K562 (cell line): Measurements from ENCODE around the gene MEFV. TPM values are rescaled to one million over a fixed set of nuclear protein-coding genes. Genes with fewer than 3 reads are reported as not detected.

Source experiments
- HMGN3 ChIP-seq: IDR thresholded peaks from 2 replicates; pipeline ENCODE4 v1.6.1; 2011; ENCODE audit warnings: borderline replicate concordance, low read depth, mild to moderate bottlenecking, mixed read lengths, low read length; ENCODE audit not compliant: insufficient read length; ENCODE audit errors: extremely low read depth
- LCOR ChIP-seq: sonication (generic); formaldehyde crosslinking; IDR thresholded peaks from 2 replicates; pipeline ENCODE4 v1.8.0; 2022; ENCODE audit warnings: mild to moderate bottlenecking, missing genetic modification reagents
- NCOA6 ChIP-seq: fragments of 450-650 bp; IDR thresholded peaks from 2 replicates; pipeline ENCODE4 v1.6.1; 2017; ENCODE audit warnings: mild to moderate bottlenecking
- NR3C1 ChIP-seq: sonication (generic); formaldehyde crosslinking; IDR thresholded peaks from 2 replicates; pipeline ENCODE4 v1.8.1; 2022; ENCODE audit warnings: missing genetic modification reagents
- RBM34 ChIP-seq: fragments of 200-400 bp; formaldehyde crosslinking; IDR thresholded peaks from 2 replicates; pipeline ENCODE4 v1.6.1; 2018; ENCODE audit warnings: low read length, borderline replicate concordance; ENCODE audit not compliant: insufficient read depth
- U2AF2 ChIP-seq: fragments of 200-400 bp; formaldehyde crosslinking; optimal IDR thresholded peaks from 2 replicates; pipeline ENCODE3; 2017; ENCODE audit warnings: low read depth, mild to moderate bottlenecking, low read length
- polyA plus RNA-seq, 8 experiments: library from polyadenylated mRNA; depleted of rRNA in 4 of 8; stranded (reverse) in 5 of 8; unstranded in 3 of 8; fragments of >200 nt; fragmentation: Nextera tagmentation in 2 of 8; fragmentation: Illumina TruSeq in 1 of 8; extraction: Ambion mirVana in 2 of 8; extraction: Trizol in 1 of 8; gene quantifications; 2 replicates each; pipeline versions ENCODE4 v1.2.1 to v1.2.3, GENCODE V29; 2011 to 2014; ENCODE audit warnings: inconsistent platforms in 1 of 8, missing spikeins in 1 of 8
- total RNA-seq, 7 experiments: library from RNA; depleted of rRNA in 6 of 7; stranded (reverse); fragments of >200 nt in 6 of 7; fragmentation: Illumina TruSeq in 2 of 7; extraction: Trizol in 2 of 7; gene quantifications; 2 replicates each; pipeline versions ENCODE4 v1.2.1 to v1.2.3, GENCODE V29; 2011 to 2021; ENCODE audit warnings: low replicate concordance in 1 of 7
- TF ChIP-seq, protein P1 (sequence below): sonication (generic); formaldehyde crosslinking; IDR thresholded peaks from 2 replicates; pipeline ENCODE4 v1.8.1; 2023; ENCODE audit warnings: mild to moderate bottlenecking, missing genetic modification reagents
- TF ChIP-seq, protein P2 (sequence below): fragments of 200-600 bp; sonication (generic); IDR thresholded peaks from one replicate; pipeline ENCODE4 v1.6.1; 2012; ENCODE audit warnings: mild to moderate bottlenecking, low read depth, low read length, inconsistent platforms
- TF ChIP-seq, protein P3 (sequence below): fragments of 450-650 bp; formaldehyde crosslinking; IDR thresholded peaks from 2 replicates; pipeline ENCODE4 v1.4.0; 2020; ENCODE audit warnings: mild to moderate bottlenecking, moderate library complexity
- TF ChIP-seq, protein P4 (sequence below): fragments of 450-650 bp; formaldehyde crosslinking; IDR thresholded peaks from 2 replicates; pipeline ENCODE4 v1.4.0; 2020; ENCODE audit warnings: mild to moderate bottlenecking

MEFV gene
- total and polyA plus RNA-seq, 9 of the 15 experiments (the other 6 are each of a cell fraction or from before 2014, with no cell fraction given): 0.14 TPM; not detected in 8

DNA sequence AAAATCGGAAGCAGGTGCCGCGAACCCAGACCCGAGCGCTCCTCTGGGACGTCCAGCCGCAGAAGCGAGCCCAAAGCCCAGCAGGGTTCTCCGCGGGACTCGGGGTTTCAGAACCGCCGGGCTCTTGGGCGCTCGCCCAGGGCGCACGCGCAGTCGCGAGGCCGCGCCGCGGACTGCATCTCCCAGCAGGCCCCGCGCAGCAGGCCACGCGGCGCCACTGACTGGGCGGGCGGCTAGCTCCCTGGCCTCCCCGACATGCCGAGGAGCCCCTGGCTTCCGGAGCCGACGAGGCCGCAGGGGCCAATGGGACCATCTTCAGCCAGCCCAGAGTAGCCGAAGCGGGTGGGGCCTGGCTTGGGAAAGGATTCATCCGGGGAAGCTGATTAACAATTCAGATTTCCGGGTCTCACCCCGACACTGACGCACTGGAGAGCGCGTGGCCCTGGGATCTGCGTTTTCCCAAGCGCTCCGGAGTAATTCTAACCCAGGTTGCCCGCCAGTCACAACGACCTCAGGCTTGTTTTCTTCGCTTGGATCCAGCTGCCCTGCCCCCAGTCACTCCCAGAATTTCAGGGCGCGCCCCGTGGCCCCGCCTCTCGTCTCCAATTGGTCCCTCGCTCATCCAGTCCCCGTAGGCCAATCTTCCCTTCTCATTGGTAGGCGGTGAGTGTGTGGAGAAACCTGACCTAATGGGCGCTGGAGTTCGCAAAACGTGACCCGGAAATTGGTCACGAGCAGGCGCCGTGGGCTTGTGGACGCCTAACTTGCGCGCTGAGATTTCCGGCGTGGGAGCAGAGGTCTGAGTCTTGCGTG is 26.5 kb upstream of the MEFV start, which contains the start of gene ZNF263 (continued):
- TF ChIP-seq, protein P1, sequence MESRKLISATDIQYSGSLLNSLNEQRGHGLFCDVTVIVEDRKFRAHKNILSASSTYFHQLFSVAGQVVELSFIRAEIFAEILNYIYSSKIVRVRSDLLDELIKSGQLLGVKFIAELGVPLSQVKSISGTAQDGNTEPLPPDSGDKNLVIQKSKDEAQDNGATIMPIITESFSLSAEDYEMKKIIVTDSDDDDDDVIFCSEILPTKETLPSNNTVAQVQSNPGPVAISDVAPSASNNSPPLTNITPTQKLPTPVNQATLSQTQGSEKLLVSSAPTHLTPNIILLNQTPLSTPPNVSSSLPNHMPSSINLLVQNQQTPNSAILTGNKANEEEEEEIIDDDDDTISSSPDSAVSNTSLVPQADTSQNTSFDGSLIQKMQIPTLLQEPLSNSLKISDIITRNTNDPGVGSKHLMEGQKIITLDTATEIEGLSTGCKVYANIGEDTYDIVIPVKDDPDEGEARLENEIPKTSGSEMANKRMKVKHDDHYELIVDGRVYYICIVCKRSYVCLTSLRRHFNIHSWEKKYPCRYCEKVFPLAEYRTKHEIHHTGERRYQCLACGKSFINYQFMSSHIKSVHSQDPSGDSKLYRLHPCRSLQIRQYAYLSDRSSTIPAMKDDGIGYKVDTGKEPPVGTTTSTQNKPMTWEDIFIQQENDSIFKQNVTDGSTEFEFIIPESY (CRISPR knock-in tag): peak; percentile 58
- peak; percentile 53; the same call in 1 of the 2 replicates for TF ChIP-seq LCOR (CRISPR knock-in tag)
- TF ChIP-seq U2AF2: no peak
- TF ChIP-seq HMGN3: peak; percentile 73
- no peak for TF ChIP-seq RBM34
- no peak for TF ChIP-seq NCOA6
- TF ChIP-seq NR3C1 (CRISPR knock-in tag): peak; percentile 60; the same call in 1 of the 2 replicates
- TF ChIP-seq, protein P2, sequence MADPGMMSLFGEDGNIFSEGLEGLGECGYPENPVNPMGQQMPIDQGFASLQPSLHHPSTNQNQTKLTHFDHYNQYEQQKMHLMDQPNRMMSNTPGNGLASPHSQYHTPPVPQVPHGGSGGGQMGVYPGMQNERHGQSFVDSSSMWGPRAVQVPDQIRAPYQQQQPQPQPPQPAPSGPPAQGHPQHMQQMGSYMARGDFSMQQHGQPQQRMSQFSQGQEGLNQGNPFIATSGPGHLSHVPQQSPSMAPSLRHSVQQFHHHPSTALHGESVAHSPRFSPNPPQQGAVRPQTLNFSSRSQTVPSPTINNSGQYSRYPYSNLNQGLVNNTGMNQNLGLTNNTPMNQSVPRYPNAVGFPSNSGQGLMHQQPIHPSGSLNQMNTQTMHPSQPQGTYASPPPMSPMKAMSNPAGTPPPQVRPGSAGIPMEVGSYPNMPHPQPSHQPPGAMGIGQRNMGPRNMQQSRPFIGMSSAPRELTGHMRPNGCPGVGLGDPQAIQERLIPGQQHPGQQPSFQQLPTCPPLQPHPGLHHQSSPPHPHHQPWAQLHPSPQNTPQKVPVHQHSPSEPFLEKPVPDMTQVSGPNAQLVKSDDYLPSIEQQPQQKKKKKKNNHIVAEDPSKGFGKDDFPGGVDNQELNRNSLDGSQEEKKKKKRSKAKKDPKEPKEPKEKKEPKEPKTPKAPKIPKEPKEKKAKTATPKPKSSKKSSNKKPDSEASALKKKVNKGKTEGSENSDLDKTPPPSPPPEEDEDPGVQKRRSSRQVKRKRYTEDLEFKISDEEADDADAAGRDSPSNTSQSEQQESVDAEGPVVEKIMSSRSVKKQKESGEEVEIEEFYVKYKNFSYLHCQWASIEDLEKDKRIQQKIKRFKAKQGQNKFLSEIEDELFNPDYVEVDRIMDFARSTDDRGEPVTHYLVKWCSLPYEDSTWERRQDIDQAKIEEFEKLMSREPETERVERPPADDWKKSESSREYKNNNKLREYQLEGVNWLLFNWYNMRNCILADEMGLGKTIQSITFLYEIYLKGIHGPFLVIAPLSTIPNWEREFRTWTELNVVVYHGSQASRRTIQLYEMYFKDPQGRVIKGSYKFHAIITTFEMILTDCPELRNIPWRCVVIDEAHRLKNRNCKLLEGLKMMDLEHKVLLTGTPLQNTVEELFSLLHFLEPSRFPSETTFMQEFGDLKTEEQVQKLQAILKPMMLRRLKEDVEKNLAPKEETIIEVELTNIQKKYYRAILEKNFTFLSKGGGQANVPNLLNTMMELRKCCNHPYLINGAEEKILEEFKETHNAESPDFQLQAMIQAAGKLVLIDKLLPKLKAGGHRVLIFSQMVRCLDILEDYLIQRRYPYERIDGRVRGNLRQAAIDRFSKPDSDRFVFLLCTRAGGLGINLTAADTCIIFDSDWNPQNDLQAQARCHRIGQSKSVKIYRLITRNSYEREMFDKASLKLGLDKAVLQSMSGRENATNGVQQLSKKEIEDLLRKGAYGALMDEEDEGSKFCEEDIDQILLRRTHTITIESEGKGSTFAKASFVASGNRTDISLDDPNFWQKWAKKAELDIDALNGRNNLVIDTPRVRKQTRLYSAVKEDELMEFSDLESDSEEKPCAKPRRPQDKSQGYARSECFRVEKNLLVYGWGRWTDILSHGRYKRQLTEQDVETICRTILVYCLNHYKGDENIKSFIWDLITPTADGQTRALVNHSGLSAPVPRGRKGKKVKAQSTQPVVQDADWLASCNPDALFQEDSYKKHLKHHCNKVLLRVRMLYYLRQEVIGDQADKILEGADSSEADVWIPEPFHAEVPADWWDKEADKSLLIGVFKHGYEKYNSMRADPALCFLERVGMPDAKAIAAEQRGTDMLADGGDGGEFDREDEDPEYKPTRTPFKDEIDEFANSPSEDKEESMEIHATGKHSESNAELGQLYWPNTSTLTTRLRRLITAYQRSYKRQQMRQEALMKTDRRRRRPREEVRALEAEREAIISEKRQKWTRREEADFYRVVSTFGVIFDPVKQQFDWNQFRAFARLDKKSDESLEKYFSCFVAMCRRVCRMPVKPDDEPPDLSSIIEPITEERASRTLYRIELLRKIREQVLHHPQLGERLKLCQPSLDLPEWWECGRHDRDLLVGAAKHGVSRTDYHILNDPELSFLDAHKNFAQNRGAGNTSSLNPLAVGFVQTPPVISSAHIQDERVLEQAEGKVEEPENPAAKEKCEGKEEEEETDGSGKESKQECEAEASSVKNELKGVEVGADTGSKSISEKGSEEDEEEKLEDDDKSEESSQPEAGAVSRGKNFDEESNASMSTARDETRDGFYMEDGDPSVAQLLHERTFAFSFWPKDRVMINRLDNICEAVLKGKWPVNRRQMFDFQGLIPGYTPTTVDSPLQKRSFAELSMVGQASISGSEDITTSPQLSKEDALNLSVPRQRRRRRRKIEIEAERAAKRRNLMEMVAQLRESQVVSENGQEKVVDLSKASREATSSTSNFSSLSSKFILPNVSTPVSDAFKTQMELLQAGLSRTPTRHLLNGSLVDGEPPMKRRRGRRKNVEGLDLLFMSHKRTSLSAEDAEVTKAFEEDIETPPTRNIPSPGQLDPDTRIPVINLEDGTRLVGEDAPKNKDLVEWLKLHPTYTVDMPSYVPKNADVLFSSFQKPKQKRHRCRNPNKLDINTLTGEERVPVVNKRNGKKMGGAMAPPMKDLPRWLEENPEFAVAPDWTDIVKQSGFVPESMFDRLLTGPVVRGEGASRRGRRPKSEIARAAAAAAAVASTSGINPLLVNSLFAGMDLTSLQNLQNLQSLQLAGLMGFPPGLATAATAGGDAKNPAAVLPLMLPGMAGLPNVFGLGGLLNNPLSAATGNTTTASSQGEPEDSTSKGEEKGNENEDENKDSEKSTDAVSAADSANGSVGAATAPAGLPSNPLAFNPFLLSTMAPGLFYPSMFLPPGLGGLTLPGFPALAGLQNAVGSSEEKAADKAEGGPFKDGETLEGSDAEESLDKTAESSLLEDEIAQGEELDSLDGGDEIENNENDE: no peak
- TF ChIP-seq, protein P3, sequence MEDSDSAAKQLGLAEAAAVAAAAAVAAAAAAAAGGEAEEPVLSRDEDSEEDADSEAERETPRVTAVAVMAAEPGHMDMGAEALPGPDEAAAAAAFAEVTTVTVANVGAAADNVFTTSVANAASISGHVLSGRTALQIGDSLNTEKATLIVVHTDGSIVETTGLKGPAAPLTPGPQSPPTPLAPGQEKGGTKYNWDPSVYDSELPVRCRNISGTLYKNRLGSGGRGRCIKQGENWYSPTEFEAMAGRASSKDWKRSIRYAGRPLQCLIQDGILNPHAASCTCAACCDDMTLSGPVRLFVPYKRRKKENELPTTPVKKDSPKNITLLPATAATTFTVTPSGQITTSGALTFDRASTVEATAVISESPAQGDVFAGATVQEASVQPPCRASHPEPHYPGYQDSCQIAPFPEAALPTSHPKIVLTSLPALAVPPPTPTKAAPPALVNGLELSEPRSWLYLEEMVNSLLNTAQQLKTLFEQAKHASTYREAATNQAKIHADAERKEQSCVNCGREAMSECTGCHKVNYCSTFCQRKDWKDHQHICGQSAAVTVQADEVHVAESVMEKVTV (CRISPR knock-in tag): no peak
- TF ChIP-seq, protein P4, sequence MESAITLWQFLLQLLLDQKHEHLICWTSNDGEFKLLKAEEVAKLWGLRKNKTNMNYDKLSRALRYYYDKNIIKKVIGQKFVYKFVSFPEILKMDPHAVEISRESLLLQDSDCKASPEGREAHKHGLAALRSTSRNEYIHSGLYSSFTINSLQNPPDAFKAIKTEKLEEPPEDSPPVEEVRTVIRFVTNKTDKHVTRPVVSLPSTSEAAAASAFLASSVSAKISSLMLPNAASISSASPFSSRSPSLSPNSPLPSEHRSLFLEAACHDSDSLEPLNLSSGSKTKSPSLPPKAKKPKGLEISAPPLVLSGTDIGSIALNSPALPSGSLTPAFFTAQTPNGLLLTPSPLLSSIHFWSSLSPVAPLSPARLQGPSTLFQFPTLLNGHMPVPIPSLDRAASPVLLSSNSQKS (CRISPR knock-in tag): no peak
